Osteoblast (primary cell): ENCODE results near the gene RPL27A. TPM values are rescaled to one million over a fixed set of nuclear protein-coding genes. Genes with fewer than 3 reads are reported as not detected.

ENCODE experiments used
- DNase-seq: peaks from one replicate; pipeline ENCODE4 v3.0.0; 2011; ENCODE audit warnings: low spot score, mixed read lengths; ENCODE audit not compliant: insufficient read length; ENCODE audit errors: missing footprints
- H2AFZ ChIP-seq: 2 replicates; pipeline ENCODE4 v1.6.0; 2011; ENCODE audit warnings: mild to moderate bottlenecking, low read length
- H3K27ac ChIP-seq: 2 replicates; pipeline ENCODE4 v1.5.1; 2011; ENCODE audit warnings: mild to moderate bottlenecking, low read depth, low read length, moderate library complexity
- H3K27me3 ChIP-seq: 2 replicates; pipeline ENCODE4 v1.6.0; 2012; ENCODE audit warnings: mild to moderate bottlenecking, control low read depth, inconsistent platforms, low read length, moderate library complexity; ENCODE audit not compliant: insufficient read depth
- H3K36me3 ChIP-seq: 2 replicates; pipeline ENCODE4 v1.5.1; 2011; ENCODE audit warnings: mild to moderate bottlenecking, low read length, control low read depth, moderate library complexity; ENCODE audit not compliant: insufficient read depth
- H3K4me1 ChIP-seq: 2 replicates; pipeline ENCODE4 v1.5.1; 2011; ENCODE audit warnings: mild to moderate bottlenecking, low read length, control low read depth, moderate library complexity; ENCODE audit not compliant: insufficient read depth
- H3K4me2 ChIP-seq: 2 replicates; pipeline ENCODE4 v1.6.0; 2011; ENCODE audit warnings: mild to moderate bottlenecking, low read length; ENCODE audit not compliant: insufficient read depth
- H3K4me3 ChIP-seq: fragments of 200-600 bp; sonication (generic); 3 replicates; pipeline ENCODE4 v1.5.1; 2012; ENCODE audit warnings: mild to moderate bottlenecking, low read length, inconsistent platforms; ENCODE audit not compliant: insufficient read depth
- H3K79me2 ChIP-seq: 2 replicates; pipeline ENCODE4 v1.6.0; 2012; ENCODE audit warnings: mild to moderate bottlenecking, low read length, control low read depth, inconsistent platforms; ENCODE audit not compliant: insufficient read depth
- H3K9me3 ChIP-seq: 2 replicates; pipeline ENCODE4 v1.5.1; 2011; ENCODE audit warnings: low read depth, low read length, control low read depth
- H4K20me1 ChIP-seq: 2 replicates; pipeline ENCODE4 v1.6.0; 2012; ENCODE audit warnings: mild to moderate bottlenecking, low read length, control low read depth; ENCODE audit not compliant: insufficient read depth
- total RNA-seq: library from RNA; depleted of rRNA; stranded (reverse); fragments of >200 nt; gene quantifications from 2 replicates; pipeline ENCODE4 v1.2.3, GENCODE V29; 2012
- TF ChIP-seq, protein P1 (sequence below): IDR thresholded peaks from 2 replicates; pipeline ENCODE4 v1.5.1; 2011; ENCODE audit warnings: mild to moderate bottlenecking, low read depth, low read length, moderate library complexity; ENCODE audit errors: extremely low read depth

The RPL27A gene
- total RNA-seq, 1 donor: 710 TPM

DNA sequence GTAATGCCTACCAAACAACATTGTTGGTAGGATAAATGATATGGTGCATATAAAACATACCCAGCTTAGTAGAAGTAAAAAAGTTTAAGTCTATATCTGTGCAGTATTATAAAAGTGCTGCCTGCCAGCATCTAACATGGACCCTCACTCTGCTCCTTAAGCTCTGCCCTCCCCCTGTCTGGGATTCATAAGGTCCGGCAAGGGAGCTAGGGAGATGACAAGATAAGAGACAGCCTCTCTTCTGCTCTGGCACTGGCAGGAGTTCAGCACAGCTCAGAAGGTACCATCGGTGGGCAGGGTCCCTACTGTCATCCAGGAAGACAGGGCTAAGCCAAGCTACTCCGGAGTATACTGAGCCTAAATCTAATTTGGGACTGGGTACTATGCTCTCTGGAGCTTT is 42.9 kb upstream of the RPL27A start:
- Histone ChIP-seq H3K9me3 (no peaks in the 10 kb centered on the region), H3K36me3 (no peaks in the 10 kb centered on the region), H2AFZ (no peak overlapping the region), H3K4me2 (no peak overlapping the region), H3K4me1 (peaks cover 6% of the 10 kb centered on the region), H4K20me1 (no peaks in the 10 kb centered on the region), H3K27me3 (no peaks in the 10 kb centered on the region), H3K27ac (no peak overlapping the region), H3K79me2 (no peaks in the 10 kb centered on the region), H3K4me3 (no peak overlapping the region)
- TF ChIP-seq, protein P1, sequence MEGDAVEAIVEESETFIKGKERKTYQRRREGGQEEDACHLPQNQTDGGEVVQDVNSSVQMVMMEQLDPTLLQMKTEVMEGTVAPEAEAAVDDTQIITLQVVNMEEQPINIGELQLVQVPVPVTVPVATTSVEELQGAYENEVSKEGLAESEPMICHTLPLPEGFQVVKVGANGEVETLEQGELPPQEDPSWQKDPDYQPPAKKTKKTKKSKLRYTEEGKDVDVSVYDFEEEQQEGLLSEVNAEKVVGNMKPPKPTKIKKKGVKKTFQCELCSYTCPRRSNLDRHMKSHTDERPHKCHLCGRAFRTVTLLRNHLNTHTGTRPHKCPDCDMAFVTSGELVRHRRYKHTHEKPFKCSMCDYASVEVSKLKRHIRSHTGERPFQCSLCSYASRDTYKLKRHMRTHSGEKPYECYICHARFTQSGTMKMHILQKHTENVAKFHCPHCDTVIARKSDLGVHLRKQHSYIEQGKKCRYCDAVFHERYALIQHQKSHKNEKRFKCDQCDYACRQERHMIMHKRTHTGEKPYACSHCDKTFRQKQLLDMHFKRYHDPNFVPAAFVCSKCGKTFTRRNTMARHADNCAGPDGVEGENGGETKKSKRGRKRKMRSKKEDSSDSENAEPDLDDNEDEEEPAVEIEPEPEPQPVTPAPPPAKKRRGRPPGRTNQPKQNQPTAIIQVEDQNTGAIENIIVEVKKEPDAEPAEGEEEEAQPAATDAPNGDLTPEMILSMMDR: no peak
- DNase-seq: no peak

DNA sequence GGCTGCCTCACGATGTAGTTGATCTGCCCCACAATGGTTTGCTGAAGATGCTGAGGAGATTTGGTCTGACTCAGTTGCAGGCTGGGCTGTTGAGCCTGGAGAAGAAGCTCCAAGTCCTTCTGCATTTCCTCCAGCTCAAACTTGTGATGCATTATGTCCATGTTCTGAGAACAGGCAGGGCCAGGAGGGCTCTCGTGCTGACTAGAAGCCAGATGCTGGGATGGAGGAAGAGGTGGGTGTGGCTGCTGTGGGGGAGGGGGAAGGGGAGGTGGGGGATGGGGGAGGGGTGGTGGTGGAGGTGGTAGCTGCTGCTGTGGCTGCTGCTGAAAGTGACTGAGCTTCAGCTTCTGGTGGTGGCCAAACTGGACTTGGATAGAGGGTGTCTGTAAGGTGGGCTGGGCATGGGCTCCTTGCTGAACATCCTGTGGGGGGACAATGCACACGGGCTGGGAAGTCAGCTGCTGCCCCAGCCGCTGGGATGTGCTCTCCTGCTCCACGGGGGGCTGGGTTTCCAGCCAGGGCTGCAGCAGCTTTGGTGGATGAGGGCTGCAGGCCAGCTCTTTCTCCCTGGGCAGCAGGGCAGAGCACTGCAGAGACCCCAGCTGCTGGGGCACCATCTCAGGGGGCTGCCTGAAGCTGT is 42.2 kb upstream of the RPL27A start:
- Histone ChIP-seq H3K36me3 (peaks cover 5% of the 10 kb centered on the region), H3K4me3 (no peak overlapping the region), H3K27me3 (no peaks in the 10 kb centered on the region), H3K4me1 (peaks cover 6% of the 10 kb centered on the region), H3K27ac (no peak overlapping the region), H3K4me2 (no peak overlapping the region), H3K9me3 (no peaks in the 10 kb centered on the region), H4K20me1 (no peaks in the 10 kb centered on the region), H3K79me2 (no peaks in the 10 kb centered on the region), H2AFZ (no peak overlapping the region)
- TF ChIP-seq, protein P1: no peak
- no peak for DNase-seq

DNA sequence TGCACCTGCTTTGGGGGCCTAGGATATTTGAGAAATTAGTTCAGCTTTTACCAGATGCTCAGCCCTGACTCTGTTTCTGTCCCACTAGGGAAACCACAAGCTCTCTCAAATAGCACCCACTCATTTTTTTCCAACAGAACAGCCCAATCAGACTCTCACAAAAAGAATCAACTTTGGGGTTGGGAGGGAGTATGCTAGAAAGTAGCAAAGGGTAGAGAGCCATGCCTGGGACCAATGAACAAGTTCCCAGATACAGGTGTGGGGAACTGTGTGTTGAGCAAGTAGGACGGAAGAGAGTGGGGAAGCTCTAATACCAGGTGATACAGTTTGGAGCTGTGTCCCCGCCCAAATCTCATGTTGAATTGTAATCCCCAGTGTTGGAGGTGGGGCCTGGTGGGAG is 41.3 kb upstream of the RPL27A start:
- Histone ChIP-seq H3K4me1 (peaks cover 6% of the 10 kb centered on the region), H2AFZ (no peak overlapping the region), H3K9me3 (no peaks in the 10 kb centered on the region), H3K27me3 (no peaks in the 10 kb centered on the region), H3K4me2 (no peak overlapping the region), H3K4me3 (no peak overlapping the region), H4K20me1 (no peaks in the 10 kb centered on the region), H3K36me3 (peaks cover 12% of the 10 kb centered on the region), H3K27ac (no peak overlapping the region), H3K79me2 (no peaks in the 10 kb centered on the region)
- TF ChIP-seq, protein P1: no peak
- DNase-seq: no peak

DNA sequence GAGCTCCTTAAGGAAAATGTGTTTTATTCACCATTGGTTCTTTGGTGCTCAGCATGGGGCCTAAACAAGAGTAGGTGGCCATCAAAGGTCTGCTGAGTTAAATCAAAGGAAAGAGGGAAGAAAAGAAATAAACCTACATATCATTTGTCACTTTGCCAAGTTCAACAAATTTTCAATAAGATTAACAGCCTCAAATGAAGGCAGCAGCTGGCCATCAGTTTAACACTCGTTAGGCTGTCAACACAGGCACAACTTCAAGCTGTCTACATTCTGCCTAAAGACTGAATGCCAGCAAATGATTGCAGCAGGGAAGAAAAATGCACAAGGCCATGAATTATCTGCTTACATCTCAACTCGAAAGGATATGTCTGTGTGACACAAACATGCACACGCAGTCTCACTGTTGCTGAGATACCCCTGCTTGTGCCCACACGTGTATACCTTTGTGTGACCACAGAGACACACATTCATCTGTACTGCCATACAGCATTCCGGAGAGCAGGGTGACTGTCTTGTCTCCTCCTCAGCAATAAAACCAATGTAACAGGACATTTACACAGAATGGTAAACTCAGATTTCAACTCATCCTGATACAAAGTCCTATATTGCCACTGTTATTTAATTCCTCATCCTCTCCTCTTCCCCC is 40.3 kb upstream of the RPL27A start:
- TF ChIP-seq, protein P1: no peak
- Histone ChIP-seq H2AFZ (no peak overlapping the region), H3K79me2 (no peaks in the 10 kb centered on the region), H4K20me1 (no peaks in the 10 kb centered on the region), H3K36me3 (peaks cover 15% of the 10 kb centered on the region), H3K9me3 (no peaks in the 10 kb centered on the region), H3K27ac (no peak overlapping the region), H3K4me3 (no peak overlapping the region), H3K4me2 (no peak overlapping the region), H3K4me1 (peaks cover 6% of the 10 kb centered on the region), H3K27me3 (no peaks in the 10 kb centered on the region)
- no peak for DNase-seq
